Iris pigment epithelial cell (primary cell): Measurements from ENCODE around the gene SSC5D.

Experiments
- DNase-seq: peaks from one replicate; pipeline ENCODE4 v3.0.0-alpha.2; 2011; ENCODE audit warnings: low read depth

SSC5D gene

DNA sequence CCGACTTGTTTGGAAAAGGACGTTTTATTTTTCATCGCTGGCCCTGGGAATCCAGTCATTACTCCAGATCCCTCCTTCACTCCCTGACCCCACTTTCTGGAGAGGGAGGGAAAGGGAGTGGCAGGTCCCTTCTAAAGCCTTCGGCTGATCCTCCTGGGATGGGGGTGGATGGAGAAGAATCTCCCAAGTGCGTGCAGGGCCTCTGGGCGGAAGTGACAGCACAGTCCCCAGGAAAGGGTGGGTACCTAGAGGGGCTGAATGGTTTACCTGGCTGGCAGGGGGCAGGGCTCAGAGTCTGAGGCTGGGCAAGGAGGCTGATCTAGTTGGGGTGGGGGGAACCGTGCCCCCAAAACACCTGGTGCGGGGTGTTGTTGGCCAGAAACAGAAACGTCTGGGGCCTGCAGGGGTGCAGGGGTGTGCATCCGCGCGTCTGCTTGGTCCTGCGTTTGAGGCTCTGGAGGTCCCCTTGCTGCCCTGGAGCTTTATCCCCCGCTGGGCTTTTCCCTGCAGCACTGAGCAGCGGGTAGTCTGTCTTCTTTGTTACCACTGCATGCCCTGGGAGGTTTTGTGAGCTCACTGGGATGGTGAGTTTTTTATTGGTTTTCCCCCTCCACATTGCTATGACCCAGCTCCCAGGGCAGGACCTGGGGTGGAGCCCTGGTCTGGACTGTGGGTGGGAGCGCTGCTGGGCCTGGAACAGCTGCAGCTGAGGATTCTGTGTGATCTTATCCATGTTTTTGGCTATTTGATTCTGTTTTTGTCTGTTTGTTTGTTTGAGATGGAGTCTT is 14.8 kb upstream of the SSC5D start:
- no peak for DNase-seq

DNA sequence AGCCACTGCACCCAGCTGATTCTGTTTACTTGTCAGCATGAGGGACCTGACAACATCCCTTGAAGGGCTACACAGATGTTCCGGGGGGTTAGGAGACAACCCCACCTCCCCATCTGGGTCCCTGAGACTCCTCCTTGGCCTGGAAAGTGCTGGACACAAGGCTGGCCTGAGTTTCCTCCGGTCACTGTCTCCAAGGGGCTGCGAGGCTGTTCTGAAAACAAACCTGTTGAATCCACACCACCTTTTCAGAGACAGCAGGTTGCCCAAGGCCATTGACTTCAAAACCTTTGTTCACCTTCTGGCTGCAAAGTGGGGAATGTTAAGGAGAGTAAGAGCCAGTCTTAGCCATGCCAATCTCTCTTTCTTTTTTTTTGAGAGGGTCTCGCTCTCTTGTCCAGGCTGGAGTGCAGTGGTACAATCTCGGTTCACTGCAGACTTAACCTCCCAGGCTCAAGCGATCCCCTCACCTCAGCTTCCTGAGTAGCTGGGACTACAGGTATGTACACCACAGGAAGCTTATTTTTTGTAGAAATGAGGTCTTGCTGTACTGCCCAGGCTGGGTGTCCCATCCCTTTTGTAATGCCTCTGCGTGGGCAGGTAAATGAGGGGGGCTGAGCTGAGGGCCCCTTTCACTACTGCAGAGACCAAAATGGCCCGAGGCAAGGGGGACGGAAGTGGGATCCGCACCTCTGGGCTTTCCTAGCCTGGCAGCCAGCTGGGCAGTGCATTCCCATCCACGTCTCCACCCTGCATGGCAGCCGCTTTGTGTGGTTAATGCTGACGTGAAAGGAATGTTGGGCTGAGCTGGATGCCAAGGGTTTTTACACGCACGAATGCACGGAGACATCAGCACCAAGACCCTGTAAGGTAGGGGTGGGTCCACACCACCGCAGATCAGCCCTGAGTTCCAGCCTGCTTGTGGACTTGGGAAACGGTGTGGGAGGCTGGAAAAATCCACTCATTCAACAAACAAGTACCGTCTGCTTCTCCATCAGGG is 13.7 kb upstream of the SSC5D start:
- peak; percentile 41 for DNase-seq

DNA sequence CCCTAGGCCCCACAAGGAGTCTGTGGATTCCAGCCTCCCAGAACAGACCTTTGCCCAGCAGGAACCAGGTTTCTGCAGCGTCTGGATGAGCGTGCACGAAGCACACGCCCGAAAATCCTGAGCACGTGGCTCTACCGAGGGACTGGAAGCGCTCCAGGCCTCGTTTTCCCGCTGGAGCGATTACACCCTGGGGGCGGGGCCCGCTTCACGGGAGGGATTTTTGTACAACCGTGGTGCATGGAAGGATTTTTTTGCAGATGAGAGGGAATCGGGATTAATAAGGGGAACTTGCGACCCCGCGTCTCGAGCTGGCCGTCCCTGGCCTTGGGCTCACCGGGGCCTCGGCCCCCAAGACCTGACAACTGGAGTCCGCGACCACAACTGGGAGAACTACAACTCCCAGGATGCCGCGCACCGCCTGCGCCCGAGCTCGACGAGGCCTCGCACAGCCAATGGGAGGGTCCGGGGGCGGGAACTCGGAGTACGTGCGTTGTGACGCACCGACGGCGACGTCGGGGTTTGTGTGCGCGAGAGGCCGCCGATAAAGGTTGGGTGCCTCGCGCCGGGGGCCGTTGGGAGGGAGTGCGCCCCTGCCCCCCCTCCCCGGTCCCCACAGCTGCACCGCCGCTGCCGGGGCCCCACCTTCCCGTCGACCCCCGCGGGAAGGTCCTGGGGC is 12.0 kb upstream of the SSC5D start, which contains the start of gene ZNF628:
Gene ZNF628, plus strand, starts transcription at position 518 of the 676 bp plus-strand sequence. CDS start 3,294 bp downstream, outside the sequence.
- DNase-seq, result peak; percentile 99

DNA sequence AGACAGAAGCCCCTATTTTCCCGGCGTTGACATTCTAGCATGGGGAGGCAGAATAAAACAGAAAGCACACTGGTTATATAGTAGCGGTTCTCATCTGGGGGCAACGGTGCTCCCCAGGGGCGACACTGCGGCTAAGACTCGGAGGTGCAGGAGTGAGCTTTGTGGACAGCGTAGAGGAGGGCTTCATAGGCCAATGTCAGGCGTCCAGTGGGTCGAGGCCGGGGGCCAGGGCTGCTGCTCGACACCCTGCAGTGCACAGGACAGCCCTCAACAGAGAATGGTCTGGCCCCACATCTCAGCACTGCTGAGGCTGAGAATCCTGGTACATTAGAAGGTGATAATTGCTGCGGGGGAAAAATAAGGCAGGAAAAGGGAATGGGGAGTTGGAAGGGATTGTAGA is 10.3 kb upstream of the SSC5D start:
- no peak for DNase-seq

DNA sequence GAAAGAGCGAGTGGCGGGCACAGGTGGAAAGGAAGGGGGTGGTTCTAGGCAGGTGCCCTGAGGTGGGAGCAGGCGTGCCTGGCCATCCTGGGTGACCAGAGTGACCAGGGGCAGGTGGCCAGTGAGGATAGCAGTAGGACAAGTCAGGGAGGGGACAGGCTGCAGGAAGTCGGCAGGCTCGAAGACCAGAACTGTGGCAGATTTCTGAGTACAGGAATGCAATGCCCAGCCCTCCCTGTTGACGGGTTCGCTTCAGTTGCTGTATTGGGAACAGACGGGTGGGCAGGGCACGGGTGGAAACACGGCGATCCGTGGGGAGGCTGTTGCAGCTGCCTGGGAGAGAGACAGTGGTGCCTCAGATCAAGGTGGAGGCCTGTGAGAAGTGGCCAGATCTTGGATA is 9.9 kb upstream of the SSC5D start:
- no peak for DNase-seq

DNA sequence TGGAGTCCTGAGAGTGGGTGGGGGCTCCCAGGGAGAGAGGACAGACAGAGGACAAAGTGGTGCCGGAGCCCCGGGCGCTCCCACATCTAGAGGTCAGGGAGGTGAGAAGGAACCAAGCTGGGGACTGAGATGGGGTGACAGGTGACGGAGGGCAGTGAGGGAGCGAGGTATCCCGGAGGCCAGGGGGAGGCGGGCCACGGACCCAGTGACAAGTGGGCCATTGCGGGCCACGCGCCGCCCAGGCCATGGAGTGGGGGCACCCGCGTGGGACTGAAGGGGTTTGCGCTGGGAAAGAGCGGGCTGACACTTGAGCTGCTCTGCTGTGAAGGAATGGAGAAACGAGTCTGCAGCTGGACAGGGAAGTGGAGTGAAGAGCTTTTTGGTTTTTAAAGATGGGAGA is 9.2 kb upstream of the SSC5D start:
- DNase-seq, result no peak

DNA sequence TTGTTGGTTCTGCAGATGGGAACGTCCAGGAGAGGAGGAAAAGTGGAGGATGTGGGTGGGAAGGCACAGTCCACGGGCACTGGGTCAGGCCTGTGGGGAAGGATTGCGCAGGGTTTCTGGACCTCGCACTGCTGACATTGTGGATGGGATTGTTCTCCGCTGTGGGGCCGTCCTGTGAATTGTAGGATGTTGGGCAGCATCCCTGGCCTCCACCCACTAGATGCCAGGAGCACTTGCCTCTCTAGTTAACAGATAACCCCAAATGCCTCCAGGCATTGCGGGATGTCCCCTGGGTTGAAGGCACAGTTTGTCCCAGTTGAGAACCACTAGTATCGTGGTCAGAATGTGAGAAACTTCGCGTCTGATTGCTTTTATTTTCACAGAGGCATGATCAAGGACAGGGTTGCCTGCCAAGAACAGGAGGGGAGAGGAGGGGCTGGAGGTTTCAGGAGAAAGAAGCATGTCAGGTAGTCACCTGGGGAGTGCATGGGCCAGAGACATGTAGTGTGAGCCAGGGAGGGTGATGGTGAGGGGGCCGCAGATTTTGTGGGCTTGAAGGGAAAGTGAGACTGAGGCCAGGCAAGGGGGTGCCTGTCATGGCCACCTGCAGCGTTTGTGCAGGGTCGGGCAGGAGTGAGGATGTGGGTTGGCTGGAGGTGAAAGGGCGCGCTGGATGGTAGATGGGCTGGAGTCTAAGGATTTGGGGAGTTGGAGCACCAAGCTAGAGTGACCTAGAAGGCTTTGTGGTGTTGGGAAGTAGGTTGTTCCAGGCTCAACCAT is 8.6 kb upstream of the SSC5D start:
- no peak for DNase-seq

DNA sequence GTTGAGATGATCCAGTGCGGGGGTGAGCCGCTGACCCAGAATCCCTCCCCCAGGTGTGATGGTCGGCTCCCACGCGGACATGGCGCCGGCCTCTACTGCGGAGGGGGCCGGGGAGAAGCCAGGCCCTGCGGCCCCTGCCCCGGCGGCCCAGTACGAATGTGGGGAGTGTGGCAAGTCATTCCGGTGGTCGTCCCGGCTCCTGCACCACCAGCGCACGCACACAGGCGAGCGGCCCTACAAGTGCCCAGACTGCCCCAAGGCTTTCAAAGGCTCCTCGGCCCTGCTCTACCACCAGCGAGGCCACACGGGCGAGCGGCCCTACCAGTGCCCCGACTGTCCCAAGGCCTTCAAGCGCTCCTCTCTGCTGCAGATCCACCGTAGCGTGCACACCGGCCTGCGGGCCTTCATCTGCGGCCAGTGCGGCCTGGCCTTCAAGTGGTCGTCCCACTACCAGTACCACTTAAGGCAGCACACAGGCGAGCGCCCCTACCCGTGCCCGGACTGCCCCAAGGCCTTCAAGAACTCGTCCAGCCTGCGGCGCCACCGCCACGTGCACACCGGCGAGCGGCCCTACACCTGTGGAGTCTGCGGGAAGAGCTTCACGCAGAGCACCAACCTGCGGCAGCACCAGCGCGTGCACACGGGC is 7.0 kb upstream of the SSC5D start:
- DNase-seq, result no peak

DNA sequence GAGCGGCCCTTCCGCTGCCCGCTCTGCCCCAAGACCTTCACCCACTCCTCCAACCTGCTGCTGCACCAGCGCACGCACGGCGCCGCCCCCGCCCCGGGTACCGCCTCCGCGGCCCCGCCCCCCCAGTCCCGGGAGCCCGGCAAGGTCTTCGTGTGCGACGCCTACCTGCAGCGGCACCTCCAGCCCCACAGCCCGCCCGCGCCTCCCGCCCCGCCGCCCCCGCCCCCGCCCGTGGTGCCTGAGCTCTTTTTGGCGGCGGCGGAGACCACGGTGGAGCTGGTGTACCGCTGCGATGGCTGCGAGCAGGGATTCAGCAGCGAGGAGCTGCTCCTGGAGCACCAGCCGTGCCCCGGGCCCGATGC is 6.5 kb upstream of the SSC5D start:
- DNase-seq, result no peak

DNA sequence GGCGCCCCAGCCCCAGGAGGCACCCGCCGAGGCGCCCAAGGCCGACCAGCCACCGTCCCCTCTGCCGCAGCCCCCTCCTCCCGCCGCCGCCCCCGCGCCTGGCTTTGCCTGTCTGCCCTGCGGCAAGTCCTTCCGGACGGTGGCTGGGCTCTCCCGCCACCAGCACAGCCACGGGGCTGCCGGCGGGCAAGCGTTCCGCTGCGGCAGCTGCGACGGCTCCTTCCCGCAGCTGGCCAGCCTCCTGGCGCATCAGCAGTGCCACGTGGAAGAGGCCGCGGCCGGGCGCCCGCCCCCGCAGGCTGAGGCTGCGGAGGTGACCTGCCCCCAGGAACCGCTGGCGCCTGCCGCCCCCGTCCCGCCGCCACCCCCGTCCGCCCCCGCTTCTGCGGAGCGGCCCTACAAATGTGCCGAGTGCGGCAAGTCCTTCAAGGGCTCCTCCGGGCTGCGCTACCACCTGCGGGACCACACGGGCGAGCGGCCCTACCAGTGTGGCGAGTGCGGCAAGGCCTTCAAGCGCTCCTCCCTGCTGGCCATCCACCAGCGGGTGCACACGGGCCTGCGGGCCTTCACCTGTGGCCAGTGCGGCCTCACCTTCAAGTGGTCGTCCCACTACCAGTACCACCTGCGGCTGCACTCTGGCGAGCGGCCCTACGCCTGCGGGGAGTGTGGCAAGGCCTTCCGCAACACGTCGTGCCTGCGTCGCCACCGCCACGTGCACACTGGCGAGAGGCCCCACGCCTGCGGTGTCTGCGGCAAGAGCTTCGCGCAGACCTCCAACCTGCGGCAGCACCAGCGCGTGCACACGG is 5.9 kb upstream of the SSC5D start:
- no peak for DNase-seq

DNA sequence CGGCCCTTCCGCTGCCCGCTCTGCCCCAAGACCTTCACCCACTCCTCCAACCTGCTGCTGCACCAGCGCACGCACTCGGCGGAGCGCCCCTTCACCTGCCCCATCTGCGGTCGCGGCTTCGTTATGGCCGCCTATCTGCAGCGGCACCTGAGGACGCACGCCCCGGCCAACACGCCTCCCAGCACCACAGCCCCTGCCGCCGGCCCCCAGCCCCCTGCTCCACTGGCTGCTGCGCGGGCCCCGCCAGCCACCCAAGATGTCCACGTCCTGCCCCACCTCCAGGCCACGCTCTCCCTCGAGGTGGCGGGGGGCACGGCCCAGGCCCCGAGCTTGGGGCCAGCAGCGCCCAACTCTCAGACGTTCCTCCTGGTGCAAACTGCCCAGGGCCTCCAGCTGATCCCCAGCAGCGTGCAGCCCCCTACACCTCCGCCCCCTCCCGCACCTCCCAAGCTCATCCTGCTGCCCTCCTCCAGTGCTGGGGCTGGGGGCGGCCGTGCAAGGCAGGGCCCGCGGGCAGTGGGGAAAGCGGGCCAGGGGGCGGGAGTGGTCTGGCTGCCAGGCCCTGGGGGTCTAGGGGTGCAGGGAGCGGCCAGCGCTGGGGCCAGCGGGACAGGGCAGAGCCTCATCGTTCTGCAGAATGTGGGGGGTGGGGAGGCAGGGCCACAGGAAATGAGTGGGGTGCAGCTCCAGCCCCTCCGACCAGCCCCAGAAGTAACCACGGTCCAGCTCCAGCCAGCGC is 5.1 kb upstream of the SSC5D start:
- no peak for DNase-seq

DNA sequence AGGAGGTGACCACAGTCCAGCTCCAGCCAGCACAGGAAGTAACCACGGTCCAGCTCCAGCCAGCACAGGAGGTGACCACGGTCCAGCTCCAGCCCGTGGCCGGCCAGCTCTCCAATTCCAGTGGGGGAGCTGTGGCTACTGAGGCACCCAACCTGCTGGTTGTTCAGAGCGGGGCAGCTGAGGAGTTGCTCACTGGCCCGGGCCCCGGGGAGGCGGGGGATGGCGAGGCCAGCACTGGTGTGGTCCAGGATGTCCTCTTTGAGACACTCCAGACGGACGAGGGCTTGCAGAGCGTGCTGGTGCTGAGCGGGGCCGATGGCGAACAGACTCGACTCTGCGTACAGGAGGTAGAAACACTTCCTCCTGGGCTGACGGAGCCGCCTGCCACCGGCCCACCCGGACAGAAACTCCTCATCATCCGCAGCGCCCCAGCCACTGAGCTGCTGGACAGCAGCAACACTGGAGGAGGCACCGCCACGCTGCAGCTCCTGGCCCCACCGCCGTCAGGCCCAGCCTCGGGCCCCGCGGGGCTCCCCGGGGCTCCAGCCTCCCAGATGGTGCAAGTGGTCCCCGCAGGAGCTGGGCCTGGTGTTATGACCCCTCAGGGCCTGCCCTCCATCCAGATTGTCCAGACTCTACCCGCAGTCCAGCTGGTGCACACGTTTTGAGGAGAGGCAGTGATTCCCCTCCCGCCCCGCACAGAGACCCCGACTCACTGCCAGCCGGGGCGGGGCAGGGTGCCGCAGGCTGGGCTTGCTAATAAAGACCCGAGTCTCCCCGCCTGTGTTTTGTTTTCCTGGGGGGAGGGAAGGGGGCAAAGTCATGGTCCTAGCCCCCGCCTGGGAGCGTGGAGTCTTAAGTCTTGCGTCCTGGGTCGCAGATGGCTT is 4.3 kb upstream of the SSC5D start:
- no peak for DNase-seq

DNA sequence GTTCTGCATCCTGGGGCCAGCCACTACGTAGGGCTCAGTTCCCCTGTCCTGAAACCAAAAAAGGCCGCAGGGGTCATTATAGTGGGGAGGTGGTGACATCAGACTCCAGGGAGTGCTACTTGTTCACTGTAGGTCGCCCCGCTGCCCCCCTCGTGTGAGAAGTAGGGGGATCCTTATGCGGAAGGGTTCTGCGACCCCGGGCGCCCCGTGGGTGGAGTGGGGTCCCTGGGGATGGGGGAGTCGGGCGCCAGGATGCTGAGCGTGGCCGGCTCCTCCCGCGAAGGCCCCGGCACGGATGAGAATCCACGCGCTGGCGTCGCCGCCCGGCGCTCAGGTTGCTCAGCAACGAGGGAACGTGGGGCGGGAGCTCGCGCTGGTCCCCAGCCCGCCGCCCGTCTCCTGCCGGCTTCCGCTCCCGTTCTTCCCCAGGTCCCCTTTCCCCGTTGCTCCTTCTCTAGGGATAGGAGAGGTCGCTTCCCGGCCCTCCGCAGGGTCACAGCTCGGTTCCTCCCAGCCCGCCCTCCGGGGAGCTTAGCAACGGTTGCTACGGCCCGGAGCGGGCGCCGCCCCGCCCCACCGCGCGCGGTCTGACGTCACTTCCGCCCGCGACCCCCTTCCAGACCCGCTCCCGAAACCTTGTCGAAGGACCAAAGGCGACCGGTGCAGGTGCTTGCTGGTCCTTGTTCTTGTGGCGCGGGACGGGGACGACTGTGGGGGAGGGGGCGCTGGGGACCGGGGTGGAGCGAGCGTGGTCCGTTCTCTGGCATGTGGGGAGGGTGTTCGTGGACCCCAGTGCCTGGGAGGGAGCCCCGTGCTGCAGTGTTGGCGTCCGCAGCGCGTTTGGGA is 3.4 kb upstream of the SSC5D start, which contains the start of gene NAT14:
Gene NAT14, plus strand, starts transcription at position 596 of the 846 bp plus-strand sequence. CDS start 521 bp downstream, outside the sequence.
- DNase-seq, result peak; percentile 40

DNA sequence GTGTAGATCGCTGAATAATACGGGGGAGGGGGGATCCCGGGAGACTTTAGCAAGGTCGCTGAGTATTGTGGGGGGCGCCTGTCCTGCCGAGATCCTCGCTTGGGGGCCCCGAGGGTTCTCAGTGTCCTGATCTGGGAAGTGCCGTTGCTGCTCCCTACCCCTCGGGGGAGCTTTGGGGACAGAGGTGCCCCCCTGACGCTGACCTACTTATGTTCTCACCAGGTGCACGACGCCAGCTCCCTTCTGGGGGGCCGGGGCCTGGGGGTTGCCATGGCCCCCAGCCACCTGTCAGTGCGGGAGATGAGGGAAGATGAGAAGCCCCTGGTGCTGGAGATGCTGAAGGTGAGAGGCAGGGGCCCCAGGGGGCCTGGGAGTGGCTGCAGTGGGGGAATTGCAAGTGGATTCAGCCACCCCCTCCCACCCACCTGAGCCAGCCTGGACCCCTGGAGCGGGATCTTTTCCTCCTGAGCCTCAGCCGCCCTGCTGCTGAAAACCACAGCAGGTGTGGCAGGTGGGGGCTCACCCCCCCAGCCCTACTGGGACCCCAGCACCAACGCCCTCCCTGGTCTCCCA is 2.7 kb upstream of the SSC5D start:
- DNase-seq, result no peak

DNA sequence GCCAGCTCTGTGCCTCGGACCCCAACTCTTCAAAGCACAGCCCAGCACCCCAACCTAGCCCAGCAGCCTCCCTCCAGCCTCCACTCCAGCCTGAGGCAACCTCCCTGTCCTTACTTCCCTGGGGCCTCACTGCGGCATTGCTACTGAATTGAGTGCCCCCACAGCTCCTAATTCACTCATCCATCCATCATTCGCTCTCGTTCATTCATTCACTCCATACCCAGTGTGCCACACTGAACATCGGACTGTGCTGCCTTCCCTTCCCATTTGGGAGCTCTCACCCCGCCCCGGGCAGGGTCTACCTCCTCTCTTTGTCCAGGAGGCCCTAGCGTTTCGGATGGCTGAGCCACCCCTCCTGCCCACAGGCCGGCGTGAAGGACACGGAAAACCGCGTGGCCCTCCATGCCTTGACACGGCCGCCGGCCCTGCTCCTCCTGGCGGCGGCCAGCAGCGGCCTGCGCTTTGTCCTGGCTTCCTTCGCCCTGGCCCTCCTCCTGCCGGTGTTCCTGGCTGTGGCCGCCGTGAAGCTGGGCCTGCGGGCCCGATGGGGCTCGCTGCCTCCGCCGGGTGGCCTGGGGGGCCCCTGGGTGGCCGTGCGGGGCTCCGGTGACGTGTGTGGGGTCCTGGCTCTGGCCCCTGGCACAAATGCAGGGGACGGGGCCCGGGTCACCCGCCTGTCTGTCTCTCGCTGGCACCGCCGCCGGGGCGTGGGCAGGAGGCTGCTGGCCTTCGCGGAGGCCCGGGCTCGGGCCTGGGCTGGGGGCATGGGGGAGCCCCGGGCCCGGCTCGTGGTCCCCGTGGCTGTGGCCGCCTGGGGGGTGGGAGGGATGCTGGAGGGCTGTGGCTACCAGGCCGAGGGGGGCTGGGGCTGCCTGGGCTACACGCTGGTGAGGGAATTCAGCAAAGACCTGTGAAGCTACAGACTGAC is 1.9 kb upstream of the SSC5D start:
- DNase-seq, result no peak
